WTC11 (cell line): ENCODE results near the gene LAT. TPM values are rescaled to one million over a fixed set of nuclear protein-coding genes. Genes with fewer than 3 reads are reported as not detected.

Source experiments
- ATAC-seq: fragments of 200-7000 bp; cut with Tn5 transposase; 2 replicates; pipeline ENCODE4 v1.10.0; 2021; ENCODE audit warnings: mild to moderate bottlenecking, moderate library complexity
- CTCF ChIA-PET: fragments of 300-600 bp; sonication (Branson Sonifier 250); formaldehyde crosslinking; loops from one replicate; lab custom pipeline; 2021; ENCODE audit warnings: antibody characterized with exemption; lab: Charles Lee
- POLR2A ChIA-PET: fragments of 350-600 bp; sonication (Branson Sonifier 250); formaldehyde crosslinking; loops from one replicate; lab custom pipeline; 2021; ENCODE audit warnings: antibody characterized with exemption; lab: Charles Lee
- DNase-seq: peaks from one replicate; pipeline ENCODE4 v3.0.0; 2021; ENCODE audit warnings: low spot score
- H3K27ac Mint-ChIP-seq: 2 replicates; pipeline ENCODE4 v1.8.0; 2021; ENCODE audit warnings: mixed read lengths
- H3K27me3 Mint-ChIP-seq: 2 replicates; pipeline ENCODE4 v1.8.0; 2021; ENCODE audit warnings: low read depth, mild to moderate bottlenecking, moderate library complexity, mixed read lengths
- H3K36me3 Mint-ChIP-seq: 2 replicates; pipeline ENCODE4 v1.8.0; 2021; ENCODE audit warnings: mixed read lengths
- H3K4me1 Mint-ChIP-seq: 2 replicates; pipeline ENCODE4 v1.8.0; 2022; ENCODE audit warnings: mixed read lengths
- H3K4me3 Mint-ChIP-seq: 2 replicates; pipeline ENCODE4 v1.8.0; 2021; ENCODE audit warnings: mild to moderate bottlenecking, moderate library complexity, mixed read lengths
- H3K9me3 Mint-ChIP-seq: 2 replicates; pipeline ENCODE4 v1.8.0; 2021; ENCODE audit warnings: mixed read lengths
- ATF6 ChIP-seq: sonication (generic); formaldehyde crosslinking; IDR thresholded peaks from 2 replicates; pipeline ENCODE4 v1.8.1; 2023; ENCODE audit warnings: mild to moderate bottlenecking, missing genetic modification reagents
- ESRRA ChIP-seq: sonication (generic); formaldehyde crosslinking; IDR thresholded peaks from 2 replicates; pipeline ENCODE4 v1.8.1; 2022; ENCODE audit warnings: mild to moderate bottlenecking, missing genetic modification reagents, borderline replicate concordance
- ETV6 ChIP-seq: sonication (generic); formaldehyde crosslinking; IDR thresholded peaks from 2 replicates; pipeline ENCODE4 v1.8.1; 2022; ENCODE audit warnings: mild to moderate bottlenecking, missing genetic modification reagents
- GRHL2 ChIP-seq: fragments of 250-450 bp; sonication (Bioruptor Pico); IDR thresholded peaks from 2 replicates; pipeline ENCODE4 v1.8.0; 2022; ENCODE audit warnings: mild to moderate bottlenecking, moderate library complexity; ENCODE audit not compliant: insufficient replicate concordance, severe bottlenecking
- KAT7 ChIP-seq: sonication (generic); formaldehyde crosslinking; IDR thresholded peaks from 2 replicates; pipeline ENCODE4 v1.8.1; 2023; ENCODE audit warnings: missing genetic modification reagents, mild to moderate bottlenecking, borderline replicate concordance
- MAX ChIP-seq: sonication (generic); formaldehyde crosslinking; IDR thresholded peaks from 2 replicates; pipeline ENCODE4 v1.8.0; 2022; ENCODE audit warnings: mild to moderate bottlenecking, missing genetic modification reagents
- NFATC4 ChIP-seq: fragments of 250-450 bp; sonication (Bioruptor Pico); IDR thresholded peaks from 2 replicates; pipeline ENCODE4 v1.9.0; 2021; ENCODE audit warnings: mild to moderate bottlenecking
- NR2C2 ChIP-seq: sonication (generic); formaldehyde crosslinking; IDR thresholded peaks from 2 replicates; pipeline ENCODE4 v1.8.0; 2022; ENCODE audit warnings: mild to moderate bottlenecking, missing genetic modification reagents
- USF1 ChIP-seq: sonication (generic); formaldehyde crosslinking; IDR thresholded peaks from 2 replicates; pipeline ENCODE4 v1.8.0; 2022; ENCODE audit warnings: mild to moderate bottlenecking, missing genetic modification reagents
- USF2 ChIP-seq: sonication (generic); formaldehyde crosslinking; IDR thresholded peaks from 2 replicates; pipeline ENCODE4 v1.8.1; 2023; ENCODE audit warnings: mild to moderate bottlenecking, missing genetic modification reagents, moderate library complexity
- ZBTB21 ChIP-seq: sonication (generic); formaldehyde crosslinking; IDR thresholded peaks from 2 replicates; pipeline ENCODE4 v1.8.1; 2023; ENCODE audit warnings: mild to moderate bottlenecking, missing genetic modification reagents, borderline replicate concordance
- ZMAT4 ChIP-seq: fragments of 250-450 bp; sonication (Bioruptor Pico); IDR thresholded peaks from 2 replicates; pipeline ENCODE4 v1.9.0; 2021; ENCODE audit warnings: mild to moderate bottlenecking
- ZNF232 ChIP-seq: sonication (generic); formaldehyde crosslinking; IDR thresholded peaks from 2 replicates; pipeline ENCODE4 v1.8.0; 2022; ENCODE audit warnings: mild to moderate bottlenecking, missing genetic modification reagents
- ZNF396 ChIP-seq: fragments of 250-450 bp; sonication (Bioruptor Pico); IDR thresholded peaks from 2 replicates; pipeline ENCODE4 v1.8.0; 2021; ENCODE audit warnings: mild to moderate bottlenecking, moderate library complexity, borderline replicate concordance
- ZNF532 ChIP-seq: fragments of 250-450 bp; sonication (Bioruptor Pico); IDR thresholded peaks from 2 replicates; pipeline ENCODE4 v1.9.0; 2021; ENCODE audit warnings: mild to moderate bottlenecking, borderline replicate concordance
- total RNA-seq: library from RNA; stranded (reverse); gene quantifications from 3 replicates; pipeline ENCODE4 v1.2.3, GENCODE V29; 2021

LAT gene
- total RNA-seq, 1 experiment from 2014 or later: 5.6 TPM

- peaks cover 5% of the 10 kb centered on the region for H3K4me1 Mint-ChIP-seq
- DNase-seq: peak; percentile 95
- peak overlapping the region; percentile 63 for H3K4me3 Mint-ChIP-seq
- POLR2A ChIA-PET: interaction anchor here (1.1 kb wide), 1 partner anchor 11 kb away, joined by 3 read pairs; the partner anchor contains the start of gene RABEP2
- peak; percentile 99 for ATAC-seq
- peaks cover 20% of the 10 kb centered on the region for H3K27me3 Mint-ChIP-seq
- H3K27ac Mint-ChIP-seq: peak overlapping the region; percentile 33
- no peaks in the 10 kb centered on the region for H3K36me3 Mint-ChIP-seq
- no peaks in the 10 kb centered on the region for H3K9me3 Mint-ChIP-seq
- CTCF ChIA-PET: interaction anchor here (0.5 to 1.8 kb wide), 13 partner anchors 9 to 96 kb away, joined by 3 to 37 read pairs (median 6); partner anchors contain the start of genes NFATC2IP, SH2B1 and TUFM
- TF ChIP-seq MAX (CRISPR knock-in tag) (peak; percentile 27; the same call in 1 of the 2 replicates), ZMAT4 (no peak), USF1 (no peak)
These were observed 48.7 kb upstream of the LAT start for GRCh38 chr16:28935924-28936783.

- H3K27me3 Mint-ChIP-seq: peaks cover 20% of the 10 kb centered on the region
- H3K36me3 Mint-ChIP-seq: no peaks in the 10 kb centered on the region
These were observed 48.1 kb upstream of the LAT start for GRCh38 chr16:28936784-28937155.

GRCh38 chr16:28937222-28937876 lies 47.5 kb upstream of the LAT start:
- no peaks in the 10 kb centered on the region for H3K9me3 Mint-ChIP-seq
- TF ChIP-seq GRHL2 (CRISPR knock-in tag) (no peak), MAX (CRISPR knock-in tag) (no peak), USF2 (CRISPR knock-in tag) (no peak), ZNF232 (no peak), ZNF396 (CRISPR knock-in tag) (no peak), NFATC4 (CRISPR knock-in tag) (no peak), ZBTB21 (CRISPR knock-in tag) (no peak), ETV6 (no peak), KAT7 (CRISPR knock-in tag) (no peak), ATF6 (CRISPR knock-in tag) (no peak), NR2C2 (CRISPR knock-in tag) (no peak)

More at GRCh38 chr16:28936784-28937155, 48.1 kb upstream of the LAT start:
- ChIA-PET POLR2A (interaction anchor here (1.1 kb wide), 1 partner anchor 11 kb away, joined by 3 read pairs; the partner anchor contains the start of gene RABEP2), CTCF (interaction anchor here (0.5 to 1.8 kb wide), 14 partner anchors 9 to 97 kb away, joined by 3 to 37 read pairs (median 6); partner anchors contain the start of genes NFATC2IP, SH2B1 and TUFM)
- Mint-ChIP-seq H3K9me3 (no peaks in the 10 kb centered on the region), H3K4me3 (peak overlapping the region; percentile 63; the same call in 1 of the 2 replicates), H3K4me1 (peaks cover 5% of the 10 kb centered on the region), H3K27ac (no peak overlapping the region)
- DNase-seq (no peak), ATAC-seq (no peak)
- no peak for TF ChIP-seq ESRRA (CRISPR knock-in tag)
- TF ChIP-seq ZNF532 (CRISPR knock-in tag): no peak

More at GRCh38 chr16:28937222-28937876, 47.5 kb upstream of the LAT start:
- DNase-seq: no peak
- H3K36me3 Mint-ChIP-seq: no peaks in the 10 kb centered on the region
- CTCF ChIA-PET: interaction anchor here (0.6 to 1.8 kb wide), 6 partner anchors 8 to 91 kb away, joined by 3 to 37 read pairs (median 6); partner anchors contain the start of genes SH2B1 and TUFM
- H3K27ac Mint-ChIP-seq: no peak overlapping the region
- H3K4me3 Mint-ChIP-seq: no peak overlapping the region
- ATAC-seq: no peak
- H3K4me1 Mint-ChIP-seq: peaks cover 5% of the 10 kb centered on the region
- POLR2A ChIA-PET: no interaction called here
- H3K27me3 Mint-ChIP-seq: peaks cover 20% of the 10 kb centered on the region
